OCI-M2 (cell line): ENCODE results near the gene SARDH.

Experiments used
- DNase-seq: peaks from one replicate; lab custom pipeline; 2025; ENCODE audit not compliant: unreplicated experiment; lab: John Stamatoyannopoulos, UW

SARDH gene

DNA sequence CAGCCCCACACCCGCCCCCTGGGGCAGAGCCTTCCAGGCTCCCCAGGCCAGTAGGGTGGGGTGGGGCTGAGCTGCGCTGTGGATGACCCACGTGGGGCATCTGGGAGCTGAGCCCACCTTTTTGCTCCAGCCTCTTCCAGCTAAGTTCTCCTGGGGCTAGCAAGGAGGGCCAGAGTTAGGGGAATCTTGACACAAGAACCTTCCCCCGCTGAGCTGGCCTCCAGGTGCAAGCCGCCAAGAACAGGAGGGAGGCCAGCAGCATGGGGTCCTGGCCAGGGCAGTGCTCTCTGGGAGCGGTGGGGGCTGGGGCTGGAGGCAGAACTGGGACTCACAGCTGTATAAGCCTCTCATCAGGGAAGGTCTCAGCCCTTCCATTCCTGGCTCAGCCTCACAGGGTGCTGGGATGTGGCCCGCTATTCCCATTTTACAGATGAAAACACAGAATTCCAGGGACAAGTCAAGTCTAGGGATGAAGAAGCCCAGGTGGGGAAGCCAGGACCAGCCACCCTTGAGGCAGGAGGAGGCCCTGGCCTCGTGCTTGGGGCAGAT lies 21.5 kb downstream of the SARDH start:
- DNase-seq: no peak

DNA sequence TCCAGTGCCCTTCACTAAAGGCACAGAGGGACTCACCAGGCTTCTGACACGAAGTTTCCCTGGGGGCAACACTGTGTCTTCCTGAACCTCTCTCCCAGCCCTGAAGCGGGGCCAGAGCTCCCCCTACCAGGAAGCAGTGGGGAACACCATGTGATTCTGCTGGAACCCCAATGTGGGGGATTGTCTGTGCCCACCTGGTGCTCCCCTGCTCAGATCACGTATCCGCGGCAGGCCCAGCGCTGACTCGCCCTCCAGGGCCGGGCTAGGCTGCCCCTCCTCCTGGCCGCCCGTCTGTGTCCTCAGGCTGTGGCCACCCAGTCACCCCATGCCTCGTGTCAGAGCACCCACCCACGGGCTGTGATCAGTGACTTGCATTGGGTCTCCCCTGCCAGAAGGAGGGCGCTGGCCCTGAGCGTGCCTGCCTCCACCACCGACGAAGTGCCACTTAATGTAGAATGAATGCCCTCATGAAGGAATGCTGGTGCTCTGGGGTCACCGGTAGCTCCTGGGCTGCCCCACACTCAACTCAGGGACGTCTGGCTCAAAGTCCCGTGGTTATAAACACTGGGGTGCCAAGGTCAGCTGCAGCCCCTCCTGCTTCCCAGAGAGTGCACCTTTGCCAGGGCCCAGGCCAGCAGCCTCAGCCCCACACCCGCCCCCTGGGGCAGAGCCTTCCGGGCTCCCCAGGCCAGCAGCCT lies 22.1 kb downstream of the SARDH start:
- DNase-seq: no peak

DNA sequence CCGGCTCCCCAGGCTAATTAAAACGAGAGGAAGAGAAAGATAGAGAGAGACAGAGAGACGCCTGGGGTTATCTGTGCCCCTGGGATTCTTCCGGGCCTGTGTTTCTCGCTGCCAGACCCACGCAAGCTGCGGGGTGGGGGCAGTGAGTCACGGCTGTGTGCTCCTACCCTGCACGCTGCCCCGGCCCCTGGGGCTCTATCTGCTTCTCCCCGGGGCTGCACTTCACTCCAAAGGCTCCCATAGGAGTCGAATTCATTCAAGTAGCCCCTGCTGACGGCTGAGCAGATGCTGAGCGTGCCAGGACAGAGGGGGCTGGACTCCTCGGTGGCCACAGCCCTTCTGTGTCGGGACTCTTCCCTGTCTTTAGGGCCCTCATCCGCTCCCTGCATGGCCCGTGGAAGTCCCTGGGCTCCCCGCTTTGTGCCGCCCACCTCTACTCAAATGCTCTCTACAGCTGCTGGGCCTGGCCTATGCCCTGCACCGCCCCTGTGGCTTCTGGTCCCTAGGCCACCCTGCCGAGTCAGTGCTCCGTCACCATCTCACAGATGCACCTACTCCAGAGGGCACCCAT lies 22.8 kb downstream of the SARDH start:
- no peak for DNase-seq

DNA sequence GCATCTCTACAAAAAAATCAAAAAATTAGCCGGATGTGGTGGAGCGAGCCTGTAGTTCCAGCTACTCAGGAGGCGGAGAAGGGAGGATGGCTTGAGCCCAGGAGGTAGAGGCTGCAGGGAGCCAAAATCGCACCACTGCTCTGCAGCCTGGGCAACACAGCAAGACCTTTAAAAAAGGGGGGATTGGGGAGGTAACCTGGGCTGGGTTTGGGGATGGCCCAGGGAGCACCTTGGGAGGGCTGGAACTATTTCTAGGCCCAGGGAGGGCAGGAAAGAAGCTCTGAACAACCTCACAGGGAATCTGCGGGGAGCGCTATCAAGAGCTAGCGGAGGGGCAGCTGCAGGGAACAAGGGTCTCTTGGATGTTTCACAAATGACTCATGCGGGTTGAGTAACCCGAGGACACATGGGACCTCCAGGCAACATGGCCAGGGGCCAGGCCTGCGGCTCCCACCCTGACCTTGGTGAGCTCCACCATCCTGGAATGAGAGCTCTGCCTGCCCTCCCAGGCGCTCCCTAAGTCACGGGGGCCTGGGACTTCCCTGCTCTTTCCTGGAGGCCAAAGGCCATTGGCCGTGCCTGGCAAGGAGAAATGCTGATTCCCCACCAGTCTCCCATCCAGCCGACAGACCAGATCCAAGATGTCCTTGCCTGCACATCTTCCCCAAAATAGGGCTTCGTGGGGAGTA lies 23.4 kb downstream of the SARDH start:
- no peak for DNase-seq

GRCh38 chr9:133713960-133714495 lies 24.1 kb downstream of the SARDH start:
- no peak for DNase-seq

- DNase-seq: no peak
Measured at GRCh38 chr9:133713150-133713959, 24.8 kb downstream of the SARDH start.

DNA sequence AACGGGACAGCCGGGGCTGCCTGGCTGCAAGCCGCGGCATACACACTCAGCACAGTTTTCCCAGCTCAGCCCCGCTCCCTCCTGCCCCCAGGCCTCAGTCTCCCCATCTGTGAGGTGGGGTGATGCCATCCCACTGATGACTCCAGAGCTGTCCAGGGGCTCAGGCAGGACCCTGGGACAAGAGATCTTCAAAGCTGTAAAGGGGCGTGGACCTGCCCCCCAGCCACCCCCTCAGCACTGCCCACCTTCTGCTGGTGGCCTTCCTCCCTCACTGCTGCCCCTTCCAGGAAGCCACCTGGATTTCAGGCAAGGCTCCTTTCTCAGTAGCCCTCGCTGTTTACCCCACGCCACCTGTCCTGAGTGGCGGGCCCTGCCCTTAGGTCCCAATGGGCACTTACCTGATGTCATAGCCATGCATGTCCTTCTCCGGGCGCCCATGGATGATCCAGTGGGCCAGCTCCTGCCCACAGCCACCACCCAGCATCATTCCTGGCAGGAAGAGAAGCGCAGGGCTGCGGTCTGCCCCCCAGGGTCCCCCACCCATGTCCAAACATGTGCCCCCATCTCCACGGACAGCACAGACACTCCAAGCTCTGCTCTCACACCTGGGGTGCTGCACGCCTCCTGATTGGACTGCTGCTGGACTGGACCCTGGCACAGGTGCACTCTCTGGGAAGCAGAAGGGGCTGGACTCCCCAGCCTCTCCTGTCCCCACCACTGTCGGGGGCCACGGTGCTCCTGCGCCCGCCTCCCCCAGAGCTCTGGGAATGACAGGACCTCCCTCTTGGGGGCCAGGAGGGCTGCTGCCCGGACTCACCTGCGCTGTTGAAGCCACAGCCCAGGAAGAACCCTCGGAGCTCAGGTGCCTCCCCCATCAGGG lies 25.7 kb downstream of the SARDH start:
- no peak for DNase-seq

DNA sequence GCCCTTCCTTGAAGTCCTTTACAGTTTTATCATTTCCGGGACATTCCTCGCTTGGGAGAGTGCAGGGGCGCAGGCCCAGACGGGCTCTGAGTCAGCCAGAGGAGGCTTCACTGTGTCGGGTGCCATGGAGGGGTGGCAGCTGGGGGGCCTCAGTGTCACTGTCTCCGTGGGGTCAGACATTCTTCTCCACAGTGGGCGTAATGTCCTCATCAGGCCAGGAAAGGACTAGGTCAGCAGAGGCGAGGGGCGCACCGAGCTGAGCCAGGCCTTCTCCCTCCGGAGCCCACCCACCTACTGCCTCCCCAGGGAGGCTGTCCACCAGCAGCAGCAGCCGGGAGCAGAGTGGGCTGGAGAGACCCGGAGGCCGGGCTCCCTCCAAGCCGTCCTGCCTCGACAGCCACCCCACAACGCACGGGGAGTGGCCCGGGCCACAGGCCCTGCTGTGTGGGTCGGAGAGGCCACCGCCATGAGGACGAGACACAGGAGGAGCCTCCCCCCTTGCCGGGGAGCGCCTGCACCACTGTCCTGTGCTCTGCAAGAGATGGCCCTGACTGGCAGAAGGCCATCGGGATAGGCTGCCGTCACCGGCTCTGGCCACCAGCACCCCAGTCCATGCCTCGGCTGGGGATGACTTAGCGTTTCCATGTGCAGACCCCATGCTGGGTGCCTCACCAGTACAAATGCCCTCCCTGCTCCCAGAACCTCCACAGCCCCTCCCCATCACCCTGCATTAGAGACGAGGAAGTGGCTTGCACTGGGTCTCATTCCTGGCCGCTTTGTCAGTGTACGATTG lies 26.5 kb downstream of the SARDH start:
- no peak for DNase-seq

GRCh38 chr9:133710661-133711427 lies 27.3 kb downstream of the SARDH start:
- no peak for DNase-seq

GRCh38 chr9:133709691-133710571 lies 28.2 kb downstream of the SARDH start:
- DNase-seq: no peak

GRCh38 chr9:133709015-133709611 lies 29.0 kb downstream of the SARDH start:
- DNase-seq: no peak

DNA sequence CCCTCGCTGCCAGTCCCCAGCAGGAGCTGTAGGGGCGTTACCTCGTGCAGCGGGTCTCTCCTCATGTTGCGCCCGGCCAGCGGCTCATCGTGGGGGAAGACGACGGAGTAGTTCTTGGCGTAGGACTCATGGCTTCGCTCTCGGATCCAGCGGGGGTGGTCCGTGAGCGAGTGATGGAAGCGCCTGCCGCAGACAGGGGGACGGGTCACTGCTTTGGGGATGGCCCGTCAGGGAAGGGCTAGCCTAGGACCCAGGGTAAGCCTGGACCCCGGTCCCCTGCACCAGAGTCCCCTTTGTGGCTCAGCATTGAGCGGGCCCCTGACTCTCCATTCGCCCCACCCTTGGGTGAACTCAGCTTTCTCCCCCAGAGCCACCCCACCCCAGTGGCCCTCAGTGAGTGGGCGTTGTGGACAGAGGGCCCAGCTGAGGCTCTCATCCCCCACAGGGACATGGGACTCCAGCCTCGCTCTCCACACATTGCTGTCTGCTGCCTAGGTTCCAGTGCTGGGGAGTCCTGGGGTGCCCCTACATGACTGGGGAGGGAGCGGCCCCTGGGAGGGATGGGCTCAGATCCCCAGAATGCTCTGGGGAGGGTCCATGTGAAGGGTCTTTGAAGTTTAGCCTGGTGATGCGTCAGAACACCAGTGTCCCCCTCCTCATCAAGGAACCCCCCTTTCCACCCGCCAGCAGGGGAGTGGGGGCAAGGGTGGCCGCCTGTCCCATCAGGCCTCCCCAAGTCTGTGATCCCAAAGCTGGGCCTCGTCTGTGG lies 29.7 kb downstream of the SARDH start:
- no peak for DNase-seq

- no peak for DNase-seq
Measured at GRCh38 chr9:133707763-133708245, 30.3 kb downstream of the SARDH start.

DNA sequence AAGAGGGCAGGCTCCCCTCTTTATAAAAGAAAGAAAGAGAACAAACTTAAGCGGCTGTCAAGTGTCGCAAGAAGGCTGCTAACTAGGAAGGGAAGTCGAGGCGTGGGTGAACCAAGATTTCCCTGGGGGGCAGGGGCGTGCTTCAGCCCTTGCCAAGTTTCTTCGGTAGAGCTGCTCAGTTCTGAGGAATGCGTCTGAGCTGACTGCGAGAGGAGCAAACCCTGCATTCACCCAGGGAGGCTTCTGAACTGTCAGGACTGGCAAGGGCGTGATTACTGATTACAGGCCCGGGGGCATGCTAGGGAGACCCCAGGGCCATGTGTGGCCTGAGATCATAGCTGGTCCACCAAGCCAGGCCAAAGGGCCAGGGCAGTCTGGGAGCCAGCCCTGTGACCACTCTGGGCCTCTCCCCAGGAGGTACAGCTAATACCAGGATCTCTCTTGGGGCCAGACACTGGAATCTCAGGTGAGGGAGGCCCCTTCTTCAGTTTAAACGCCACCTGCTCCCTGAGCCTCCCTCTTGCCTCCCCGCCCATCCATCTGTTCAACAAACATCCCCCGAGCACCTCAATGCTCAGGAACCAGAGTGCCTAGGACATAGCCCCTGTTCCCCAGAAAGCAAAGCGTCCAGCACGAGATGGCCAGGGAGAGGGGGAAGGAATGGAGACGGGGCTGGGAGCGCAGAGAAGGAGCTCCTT lies 30.9 kb downstream of the SARDH start:
- DNase-seq: no peak

- DNase-seq: no peak
Measured at GRCh38 chr9:133706307-133707050, 31.7 kb downstream of the SARDH start.
